Fibroblast of lung (primary cell): ENCODE measurements around the gene SLC35E1.

Experiments used
- CTCF ChIP-seq, 2 donors: IDR thresholded peaks in 1 of 2; conservative IDR thresholded peaks in 1 of 2; 1 replicate in 1 of 2; 2 replicates in 1 of 2; pipeline ENCODE4 v1.5.1; 2011 to 2012; ENCODE audit warnings: low read length in 2 of 2, control low read depth in 1 of 2, inconsistent platforms in 1 of 2, low read depth in 1 of 2, mild to moderate bottlenecking in 1 of 2
- EZH2 ChIP-seq: IDR thresholded peaks from 2 replicates; pipeline ENCODE4 v1.5.1; 2012; ENCODE audit warnings: low read length, control low read depth, mild to moderate bottlenecking; ENCODE audit errors: missing control alignments

- no peak for TF ChIP-seq CTCF (conservative IDR thresholded peaks at IDR 0.05 in 1 of 2, IDR thresholded peaks at IDR 0.05 in 1 of 2; ENCODE audit: low read depth in 1 of 2, low read length in 2 of 2)
- TF ChIP-seq EZH2, result no peak
These were observed 36.1 kb upstream of the SLC35E1 start for GRCh38 chr19:16608290-16608739.
